IMR-90 (cell line): ENCODE data around the gene DCUN1D2. TPM values are rescaled to one million over a fixed set of nuclear protein-coding genes. Genes with fewer than 3 reads are reported as not detected.

ENCODE experiments used
- ATAC-seq: fragments of 200-7000 bp; cut with Tn5 transposase; 2 replicates; pipeline ENCODE4 v1.9.1; 2020; ENCODE audit warnings: low read depth, mild to moderate bottlenecking, moderate library complexity
- BruUV-seq: library from RNA; stranded (reverse); fragments of 400-500 nt; replicated peaks from 2 replicates; lab custom pipeline; 2021; lab: Mats Ljungman, UMichigan
- CTCF ChIA-PET: fragments of 300-600 bp; formaldehyde crosslinking; extraction: SDS; loops from one replicate; lab custom pipeline; 2021; ENCODE audit warnings: antibody characterized with exemption; lab: Yijun Ruan, JAX
- POLR2A ChIA-PET: fragments of 300-600 bp; sonication (Branson Sonifier 250); formaldehyde crosslinking; loops from one replicate; lab custom pipeline; 2022; ENCODE audit warnings: antibody characterized with exemption; ENCODE audit not compliant: unreplicated experiment; lab: Charles Lee
- DNase-seq: peaks from one replicate; pipeline ENCODE4 v3.0.0; 2013
- H2AFZ ChIP-seq: replicated peaks from 2 replicates; pipeline ENCODE3; 2013; ENCODE audit warnings: low read length, mild to moderate bottlenecking; ENCODE audit not compliant: poor library complexity
- H2AK5ac ChIP-seq: 2 replicates; pipeline ENCODE4 v1.6.1; 2013; ENCODE audit warnings: low read depth, low read length, inconsistent platforms
- H2AK9ac ChIP-seq: replicated peaks from 2 replicates; pipeline ENCODE3; 2013; ENCODE audit warnings: mild to moderate bottlenecking, low read depth, low read length, moderate library complexity; ENCODE audit not compliant: poor library complexity
- H2BK120ac ChIP-seq: 2 replicates; pipeline ENCODE4 v1.6.1; 2013; ENCODE audit warnings: low read depth, low read length, inconsistent platforms
- H2BK15ac ChIP-seq: 3 replicates; pipeline ENCODE4 v1.6.1; 2013; ENCODE audit warnings: low read depth, low read length, inconsistent platforms
- H2BK20ac ChIP-seq: 2 replicates; pipeline ENCODE4 v1.6.1; 2013; ENCODE audit warnings: low read depth, mild to moderate bottlenecking, inconsistent platforms, low read length, moderate library complexity
- H2BK5ac ChIP-seq: 2 replicates; pipeline ENCODE4 v1.6.1; 2013; ENCODE audit warnings: mild to moderate bottlenecking, low read depth, low read length, inconsistent platforms; ENCODE audit not compliant: poor library complexity, severe bottlenecking
- H3K14ac ChIP-seq: replicated peaks from 2 replicates; pipeline ENCODE4 v1.6.1; 2013; ENCODE audit warnings: low read depth, low read length, inconsistent platforms
- H3K18ac ChIP-seq: 2 replicates; pipeline ENCODE4 v1.6.1; 2013; ENCODE audit warnings: low read depth, low read length, control low read depth
- H3K23ac ChIP-seq: 2 replicates; pipeline ENCODE4 v1.6.1; 2013; ENCODE audit warnings: low read depth, low read length, inconsistent platforms
- H3K27ac ChIP-seq: 2 replicates; pipeline ENCODE4 v1.5.1; 2013; ENCODE audit warnings: mild to moderate bottlenecking, control low read depth, low read length; ENCODE audit not compliant: insufficient read depth
- H3K27me3 ChIP-seq: 2 replicates; pipeline ENCODE4 v1.6.1; 2013; ENCODE audit warnings: low read length; ENCODE audit not compliant: control insufficient read depth, insufficient read depth
- H3K36me3 ChIP-seq: 2 replicates; pipeline ENCODE4 v1.6.1; 2013; ENCODE audit warnings: low read length, mixed read lengths; ENCODE audit not compliant: control insufficient read depth, insufficient read depth
- H3K4ac ChIP-seq: 2 replicates; pipeline ENCODE4 v1.6.1; 2013; ENCODE audit warnings: low read depth, low read length, inconsistent platforms
- H3K4me1 ChIP-seq: 2 replicates; pipeline ENCODE4 v1.6.1; 2013; ENCODE audit warnings: low read length, mixed read lengths; ENCODE audit not compliant: control insufficient read depth, insufficient read depth
- H3K4me2 ChIP-seq: 2 replicates; pipeline ENCODE4 v1.6.1; 2013; ENCODE audit warnings: low read depth, mild to moderate bottlenecking, control low read depth, low read length, moderate library complexity
- H3K4me3 ChIP-seq: 2 replicates; pipeline ENCODE4 v1.5.1; 2013; ENCODE audit warnings: low read depth, mild to moderate bottlenecking, control low read depth, low read length, moderate library complexity; ENCODE audit not compliant: insufficient read depth
- H3K56ac ChIP-seq: 2 replicates; pipeline ENCODE4 v1.6.1; 2013; ENCODE audit warnings: low read length, inconsistent platforms; ENCODE audit not compliant: insufficient read depth; ENCODE audit errors: extremely low read depth
- H3K79me1 ChIP-seq, 2 experiments: 2 replicates each; pipeline ENCODE4 v1.6.1; 2013; ENCODE audit warnings: low read length in 2 of 2, inconsistent platforms in 1 of 2, low read depth in 1 of 2
- H3K9ac ChIP-seq: 2 replicates; pipeline ENCODE4 v1.6.1; 2013; ENCODE audit warnings: low read depth, low read length, control low read depth
- H3K9me1 ChIP-seq: 2 replicates; pipeline ENCODE4 v1.6.1; 2013; ENCODE audit warnings: low read length, inconsistent platforms; ENCODE audit not compliant: insufficient read depth
- H3K9me3 ChIP-seq: 2 replicates; pipeline ENCODE4 v1.6.1; 2013; ENCODE audit warnings: low read length; ENCODE audit not compliant: control insufficient read depth, insufficient read depth
- H4K20me1 ChIP-seq: 2 replicates; pipeline ENCODE4 v1.6.1; 2013; ENCODE audit warnings: low read length, inconsistent platforms; ENCODE audit not compliant: insufficient read depth
- H4K5ac ChIP-seq: 2 replicates; pipeline ENCODE4 v1.6.1; 2013; ENCODE audit warnings: mild to moderate bottlenecking, low read depth, low read length, control low read depth
- H4K8ac ChIP-seq, 2 experiments: 2 replicates each; pipeline ENCODE4 v1.6.1; 2013; ENCODE audit warnings: low read depth in 2 of 2, low read length in 2 of 2, control low read depth in 1 of 2, inconsistent platforms in 1 of 2
- H4K91ac ChIP-seq: 2 replicates; pipeline ENCODE4 v1.6.1; 2013; ENCODE audit warnings: low read depth, low read length, inconsistent platforms; ENCODE audit not compliant: insufficient read depth
- BHLHE40 ChIP-seq: fragments of 150-350 bp; IDR thresholded peaks from 2 replicates; pipeline ENCODE4 v1.6.1; 2016; ENCODE audit warnings: mild to moderate bottlenecking, low read depth, low read length
- FOS ChIP-seq: fragments of 150-350 bp; IDR thresholded peaks from 2 replicates; pipeline ENCODE4 v1.6.1; 2016; ENCODE audit warnings: low read depth, low read length
- MAFK ChIP-seq: IDR thresholded peaks from 2 replicates; pipeline ENCODE4 v1.6.1; 2012; ENCODE audit warnings: low read depth, low read length, improper control_type of control experiment
- MAZ ChIP-seq: IDR thresholded peaks from 2 replicates; pipeline ENCODE4 v1.6.1; 2012; ENCODE audit warnings: low read depth, mild to moderate bottlenecking, low read length, improper control_type of control experiment, moderate library complexity, borderline replicate concordance
- NFE2L2 ChIP-seq: fragments of 150-350 bp; IDR thresholded peaks from 2 replicates; pipeline ENCODE4 v1.6.1; 2016; ENCODE audit warnings: low read depth, mild to moderate bottlenecking, low read length
- RCOR1 ChIP-seq: IDR thresholded peaks from 2 replicates; pipeline ENCODE4 v1.6.1; 2012; ENCODE audit warnings: mild to moderate bottlenecking, low read length, improper control_type of control experiment; ENCODE audit not compliant: insufficient replicate concordance
- WGBS, 2 experiments: methylation state at CpG; one replicate each; pipeline versions ENCODE4 v1.1.5 to v1.1.7; 2013; ENCODE audit warnings: missing lambda C conversion rate in 2 of 2; ENCODE audit not compliant: insufficient read length in 1 of 2; ENCODE audit errors: extremely low coverage in 2 of 2; 5-methylcytosine and 5-hydroxymethylcytosine counted together
- dilution Hi-C: fragments of 300-500 bp; cut with HindIII; formaldehyde crosslinking; loops from one replicate; pipeline ENCODE4 v1.14.3; 2018; ENCODE audit warnings: low sequenced_read_pairs; ENCODE audit not compliant: unreplicated experiment
- in situ Hi-C: fragments of 300-500 bp; cut with MboI; formaldehyde crosslinking; loops from 3 replicates; pipeline ENCODE4 v1.14.3; 2019; ENCODE audit warnings: low sequenced_read_pairs, inconsistent platforms, mixed read lengths
- intact Hi-C: fragments of 100-400 bp; cut with micrococcal nuclease; formaldehyde crosslinking; loops from 2 replicates; pipeline ENCODE4 v1.10.0; 2022
- polyA plus RNA-seq, 3 experiments: library from polyadenylated mRNA; depleted of rRNA; stranded (reverse); fragments of >200 nt; gene quantifications; 2 replicates each; pipeline ENCODE4 v1.2.3, GENCODE V29; 2012; ENCODE audit warnings: low replicate concordance in 1 of 3
- total RNA-seq: library from RNA; depleted of rRNA; stranded (reverse); fragments of >200 nt; gene quantifications from 2 replicates; pipeline ENCODE4 v1.2.3, GENCODE V29; 2012
- TF ChIP-seq, protein P1 (sequence below): fragments of 150-350 bp; IDR thresholded peaks from 2 replicates; pipeline ENCODE4 v1.6.1; 2017; ENCODE audit warnings: mild to moderate bottlenecking, antibody characterized with exemption, low read length, low read depth

DCUN1D2 gene
- total and polyA plus RNA-seq, 2 of the 4 experiments (the other 2 are of a cell fraction): 8.1 to 11.5 TPM

- ATAC-seq (no peak), DNase-seq (no peak)
- H4K20me1 ChIP-seq: no peaks in the 10 kb centered on the region; the same call in none of the 2 replicates
- no peak overlapping the region for H3K14ac ChIP-seq
- H3K4me3 ChIP-seq: no peak overlapping the region
- dilution Hi-C loops (no loop called here), intact Hi-C loops (no loop called here), in situ Hi-C loops (no loop called here)
- H2AK5ac ChIP-seq: no peak overlapping the region
- peaks cover 40% of the 10 kb centered on the region for H3K36me3 ChIP-seq
- ChIA-PET POLR2A (no interaction called here), CTCF (no interaction called here)
- H3K4me2 ChIP-seq: no peak overlapping the region
- peaks cover 2% of the 10 kb centered on the region; the same call in 1 of the 2 replicates for H3K4me1 ChIP-seq
- no peak overlapping the region for H2BK20ac ChIP-seq
- H3K9me3 ChIP-seq: no peaks in the 10 kb centered on the region
- TF ChIP-seq, protein P1, sequence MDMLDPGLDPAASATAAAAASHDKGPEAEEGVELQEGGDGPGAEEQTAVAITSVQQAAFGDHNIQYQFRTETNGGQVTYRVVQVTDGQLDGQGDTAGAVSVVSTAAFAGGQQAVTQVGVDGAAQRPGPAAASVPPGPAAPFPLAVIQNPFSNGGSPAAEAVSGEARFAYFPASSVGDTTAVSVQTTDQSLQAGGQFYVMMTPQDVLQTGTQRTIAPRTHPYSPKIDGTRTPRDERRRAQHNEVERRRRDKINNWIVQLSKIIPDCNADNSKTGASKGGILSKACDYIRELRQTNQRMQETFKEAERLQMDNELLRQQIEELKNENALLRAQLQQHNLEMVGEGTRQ: no peak
- TF ChIP-seq MAFK (no peak), MAZ (no peak), RCOR1 (no peak), FOS (no peak), NFE2L2 (no peak), BHLHE40 (no peak)
- no peak overlapping the region for H2BK15ac ChIP-seq
- H2BK5ac ChIP-seq: no peak overlapping the region
- no peak overlapping the region for H3K18ac ChIP-seq
- H2BK120ac ChIP-seq: no peak overlapping the region
- H3K27me3 ChIP-seq: no peaks in the 10 kb centered on the region
- BruUV-seq: no TSS peak
- H2AK9ac ChIP-seq: no peak overlapping the region
- no peak overlapping the region for H3K56ac ChIP-seq
- H3K27ac ChIP-seq: no peak overlapping the region
- H4K91ac ChIP-seq: no peak overlapping the region
- no peak overlapping the region for H3K4ac ChIP-seq
- peaks cover 17 to 36% of the 10 kb centered on the region in 2 experiments for H3K79me1 ChIP-seq
- no peak overlapping the region for H4K8ac ChIP-seq
- peaks cover 8% of the 10 kb centered on the region; the same call in 1 of the 2 replicates for H3K9me1 ChIP-seq
- no peak overlapping the region for H2AFZ ChIP-seq
- WGBS, 2 experiments: no CpG with 5 or more reads among the region's 12 CpGs
- no peak overlapping the region for H3K23ac ChIP-seq
- H4K5ac ChIP-seq: no peak overlapping the region
- H3K9ac ChIP-seq: no peak overlapping the region
Measured at GRCh38 chr13:113475911-113476310, 14.6 kb downstream of the DCUN1D2 start.
